A549 (cell line): ENCODE results near the gene PCBP3. TPM values are rescaled to one million over a fixed set of nuclear protein-coding genes. Genes with fewer than 3 reads are reported as not detected.

ENCODE experiments used
- ATAC-seq, 2 experiments: fragments of 200-7000 bp in 1 of 2; fragments of >200 bp in 1 of 2; cut with Nextera tagmentation in 1 of 2; cut with Tn5 transposase in 1 of 2; 3 replicates each; pipeline versions ENCODE4 v1.8.0 to v1.9.1; 2018 to 2020; ENCODE audit warnings: mild to moderate bottlenecking in 1 of 2, moderate library complexity in 1 of 2
- CTCF ChIA-PET: fragments of 300-600 bp; sonication (Branson Sonifier 250); formaldehyde crosslinking; extraction: SDS; loops from one replicate; lab custom pipeline; 2021; ENCODE audit warnings: antibody characterized with exemption, inconsistent platforms; lab: Yijun Ruan, JAX
- POLR2A ChIA-PET: fragments of 350-600 bp; formaldehyde crosslinking; extraction: SDS; loops from one replicate; lab custom pipeline; 2021; ENCODE audit warnings: antibody characterized with exemption, inconsistent platforms; lab: Yijun Ruan, JAX
- DNase-seq, 2 experiments: peaks; one replicate each; pipeline versions ENCODE4 v3.0.0 to v3.0.0-alpha.2; 2011 to 2016; ENCODE audit warnings: low read depth in 1 of 2, low spot score in 1 of 2
- FAIRE-seq: peaks from 2 replicates; lab custom pipeline; 2011; peaks lifted over from hg19 to GRCh38; lab: Jason Lieb, UNC
- H3K27ac ChIP-seq, 2 experiments: fragments of >200 bp; sonication (Bioruptor Twin); formaldehyde crosslinking; 3 replicates each; pipeline ENCODE4 v1.5.1; 2016 to 2017
- H3K4me1 ChIP-seq: fragments of >200 bp; sonication (Bioruptor Twin); formaldehyde crosslinking; 3 replicates; pipeline ENCODE4 v1.6.1; 2016
- H3K4me2 ChIP-seq: fragments of >200 bp; sonication (Bioruptor Twin); formaldehyde crosslinking; 3 replicates; pipeline ENCODE4 v1.6.1; 2016
- H3K4me3 ChIP-seq: fragments of >200 bp; sonication (Bioruptor Twin); formaldehyde crosslinking; 3 replicates; pipeline ENCODE4 v1.5.1; 2016
- H3K9me3 ChIP-seq: fragments of >200 bp; sonication (Bioruptor Twin); formaldehyde crosslinking; 3 replicates; pipeline ENCODE4 v1.6.1; 2016
- ATOH8 ChIP-seq: fragments of 250-450 bp; sonication (Bioruptor Pico); IDR thresholded peaks from 2 replicates; pipeline ENCODE4 v1.5.0; 2020; ENCODE audit warnings: low read depth, mild to moderate bottlenecking, moderate library complexity
- BHLHE40 ChIP-seq: IDR thresholded peaks from 2 replicates; pipeline ENCODE4 v1.6.1; 2012; ENCODE audit warnings: low read depth, low read length, inconsistent platforms
- CBX2 ChIP-seq: fragments of 200-600 bp; sonication (generic); IDR thresholded peaks from 2 replicates; pipeline ENCODE4 v1.6.1; 2016; ENCODE audit warnings: low read depth, mild to moderate bottlenecking, borderline replicate concordance
- CBX8 ChIP-seq: fragments of 200-600 bp; sonication (generic); IDR thresholded peaks from 2 replicates; pipeline ENCODE4 v1.6.1; 2016
- CHD2 ChIP-seq: fragments of 150-350 bp; IDR thresholded peaks from 2 replicates; pipeline ENCODE4 v1.6.1; 2014; ENCODE audit warnings: low read length; ENCODE audit not compliant: partially characterized antibody
- CHD4 ChIP-seq: fragments of 200-600 bp; sonication (generic); IDR thresholded peaks from 2 replicates; pipeline ENCODE4 v1.6.1; 2016; ENCODE audit warnings: antibody characterized with exemption, mild to moderate bottlenecking, borderline replicate concordance
- CTCF ChIP-seq: fragments of >200 bp; sonication (Bioruptor Twin); formaldehyde crosslinking; IDR thresholded peaks from 3 replicates; pipeline ENCODE4 v1.5.1; 2016
- EHF ChIP-seq: fragments of 250-450 bp; sonication (Bioruptor Pico); IDR thresholded peaks from 2 replicates; pipeline ENCODE4 v1.5.0; 2020; ENCODE audit warnings: mild to moderate bottlenecking
- EP300 ChIP-seq, 2 experiments: fragments of >200 bp; sonication (Bioruptor Twin); formaldehyde crosslinking; IDR thresholded peaks; 2 replicates in 1 of 2; 3 replicates in 1 of 2; pipeline ENCODE4 v1.6.1; 2016 to 2017
- FOSB ChIP-seq: fragments of 250-450 bp; sonication (Bioruptor Pico); IDR thresholded peaks from 2 replicates; pipeline ENCODE4 v1.5.0; 2020; ENCODE audit warnings: mild to moderate bottlenecking, moderate library complexity
- FOSL2 ChIP-seq, 2 experiments: fragments of 450-650 bp in 1 of 2; fragments of >200 bp in 1 of 2; sonication (Bioruptor Twin) in 1 of 2; formaldehyde crosslinking; IDR thresholded peaks; 2 replicates each; pipeline versions ENCODE4 v1.5.0 to v1.6.1; 2016 to 2020; ENCODE audit warnings: mild to moderate bottlenecking in 1 of 2, moderate library complexity in 1 of 2
- FOXS1 ChIP-seq: fragments of 250-450 bp; sonication (Bioruptor Pico); IDR thresholded peaks from 2 replicates; pipeline ENCODE4 v1.5.0; 2020; ENCODE audit warnings: mild to moderate bottlenecking, moderate library complexity
- GATA3 ChIP-seq: IDR thresholded peaks from 2 replicates; pipeline ENCODE4 v1.6.1; 2012; ENCODE audit warnings: borderline replicate concordance
- HES2 ChIP-seq: fragments of >200 bp; sonication (Bioruptor Twin); formaldehyde crosslinking; IDR thresholded peaks from 2 replicates; pipeline ENCODE4 v1.6.1; 2016
- HEYL ChIP-seq: fragments of 250-450 bp; sonication (Bioruptor Pico); IDR thresholded peaks from 2 replicates; pipeline ENCODE4 v1.8.0; 2021; ENCODE audit warnings: mild to moderate bottlenecking, moderate library complexity
- HMGXB4 ChIP-seq: fragments of 250-450 bp; sonication (Bioruptor Pico); IDR thresholded peaks from 2 replicates; pipeline ENCODE4 v1.5.0; 2021; ENCODE audit warnings: mild to moderate bottlenecking, moderate library complexity, borderline replicate concordance
- HOXA7 ChIP-seq: fragments of 250-450 bp; sonication (Bioruptor Pico); IDR thresholded peaks from 2 replicates; pipeline ENCODE4 v1.5.0; 2020; ENCODE audit warnings: mild to moderate bottlenecking, moderate library complexity
- HOXB13 ChIP-seq: fragments of 250-450 bp; sonication (Bioruptor Pico); IDR thresholded peaks from 2 replicates; pipeline ENCODE4 v1.5.0; 2020; ENCODE audit warnings: low read depth, mild to moderate bottlenecking, moderate library complexity
- HOXB5 ChIP-seq: fragments of 250-450 bp; sonication (Bioruptor Pico); IDR thresholded peaks from 2 replicates; pipeline ENCODE4 v1.5.0; 2020; ENCODE audit warnings: mild to moderate bottlenecking, moderate library complexity
- MYC ChIP-seq: IDR thresholded peaks from 2 replicates; pipeline ENCODE4 v1.6.1; 2012; ENCODE audit warnings: mild to moderate bottlenecking, inconsistent platforms, low read length, improper control_type of control experiment, borderline replicate concordance
- NR3C1 ChIP-seq: fragments of >200 bp; sonication (Bioruptor Twin); formaldehyde crosslinking; IDR thresholded peaks from 3 replicates; pipeline ENCODE4 v1.6.1; 2017
- PHF8 ChIP-seq: fragments of 200-600 bp; sonication (generic); IDR thresholded peaks from 2 replicates; pipeline ENCODE4 v1.6.1; 2016; ENCODE audit warnings: low read depth, mild to moderate bottlenecking, antibody characterized with exemption, moderate library complexity, borderline replicate concordance
- RARB ChIP-seq: fragments of 250-450 bp; sonication (Bioruptor Pico); IDR thresholded peaks from 2 replicates; pipeline ENCODE4 v1.8.0; 2021; ENCODE audit warnings: mild to moderate bottlenecking, moderate library complexity
- RFX5 ChIP-seq: fragments of 450-650 bp; IDR thresholded peaks from 2 replicates; pipeline ENCODE4 v1.7.1; 2014; ENCODE audit warnings: antibody characterized with exemption, mild to moderate bottlenecking, moderate library complexity
- RNF2 ChIP-seq: fragments of 200-600 bp; sonication (generic); IDR thresholded peaks from 2 replicates; pipeline ENCODE4 v1.6.1; 2016; ENCODE audit warnings: low read depth, mild to moderate bottlenecking, antibody characterized with exemption, moderate library complexity, borderline replicate concordance
- TFCP2L1 ChIP-seq: fragments of 250-450 bp; sonication (Bioruptor Pico); IDR thresholded peaks from 2 replicates; pipeline ENCODE4 v1.5.0; 2021; ENCODE audit warnings: mild to moderate bottlenecking
- USF2 ChIP-seq: fragments of 450-650 bp; IDR thresholded peaks from 2 replicates; pipeline ENCODE4 v1.6.1; 2014; ENCODE audit warnings: antibody characterized with exemption
- ZC3H11A ChIP-seq: fragments of 450-650 bp; IDR thresholded peaks from 2 replicates; pipeline ENCODE4 v1.6.1; 2014; ENCODE audit warnings: antibody characterized with exemption, mild to moderate bottlenecking
- ZFP36 ChIP-seq: fragments of 450-650 bp; IDR thresholded peaks from 2 replicates; pipeline ENCODE4 v1.6.1; 2014; ENCODE audit warnings: borderline replicate concordance; ENCODE audit not compliant: partially characterized antibody
- WGBS: methylation state at CpG from one replicate; pipeline ENCODE4 v1.1.6; 2017; ENCODE audit errors: missing lambda C conversion rate; 5-methylcytosine and 5-hydroxymethylcytosine counted together
- polyA plus RNA-seq, 4 experiments: library from polyadenylated mRNA; depleted of rRNA in 3 of 4; stranded (reverse); fragments of >200 nt; fragmentation: RNase III in 1 of 4; extraction: RNeasy Plus Mini Kit Qiagen cat#74134 plus additional on column Dnase treatment in 1 of 4; gene quantifications; 2 replicates in 3 of 4; 3 replicates in 1 of 4; pipeline ENCODE4 v1.2.3, GENCODE V29; 2011 to 2017

Gene PCBP3
- polyA plus RNA-seq, 2 of the 4 experiments (the other 2 are of a cell fraction): 0.30 to 0.34 TPM

DNA sequence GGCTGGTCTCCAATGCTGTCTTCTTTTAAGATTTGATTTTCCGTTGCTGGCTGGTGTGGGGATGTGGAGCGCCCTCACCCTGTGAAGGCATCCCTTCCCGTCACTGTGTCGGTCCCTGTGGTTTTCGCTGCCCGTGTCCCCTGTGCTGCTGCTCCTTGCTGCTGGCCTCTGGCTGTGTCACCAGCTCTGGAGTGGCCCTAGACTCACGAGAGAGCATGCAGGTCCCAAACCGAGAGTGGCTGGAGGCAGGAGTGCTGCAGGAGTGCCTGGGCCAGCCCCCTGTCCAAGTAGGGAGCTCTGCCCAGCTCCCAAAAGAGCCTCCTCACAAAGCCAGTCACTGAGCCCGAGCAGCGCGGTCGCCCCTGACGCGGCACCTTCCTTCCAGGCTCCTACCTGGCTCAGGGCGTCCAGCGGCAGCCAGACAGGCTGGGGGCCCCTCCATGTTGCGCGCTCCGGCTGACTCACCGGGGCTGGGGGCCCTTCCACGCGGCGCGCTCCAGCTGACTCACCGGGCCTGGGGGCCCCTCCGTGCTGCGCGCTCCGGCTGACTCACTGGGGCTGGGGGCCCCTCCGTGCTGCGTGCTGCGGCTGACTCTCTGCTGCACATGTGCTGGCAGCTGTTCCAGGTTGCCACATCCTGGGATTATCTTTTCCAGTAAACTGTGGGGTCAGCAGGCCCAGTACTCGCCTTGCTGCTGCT lies 231.3 kb downstream of the PCBP3 start:
- ATAC-seq: no peak

GRCh38 chr21:45875416-45875760 lies 231.9 kb downstream of the PCBP3 start:
- ATAC-seq (no peak), FAIRE-seq (no peak), DNase-seq (no peak)
- Histone ChIP-seq H3K27ac (no peak overlapping the region), H3K4me1 (no peaks in the 10 kb centered on the region), H3K9me3 (no peaks in the 10 kb centered on the region), H3K4me2 (no peak overlapping the region), H3K4me3 (no peak overlapping the region)
- POLR2A ChIA-PET: no interaction called here
- CTCF ChIA-PET: no interaction called here
- WGBS: 47% methylated on average over 4 of the region's 6 CpGs
- TF ChIP-seq HOXA7 (CRISPR knock-in tag): no peak
- TF ChIP-seq RFX5: no peak
- TF ChIP-seq USF2: no peak
- TF ChIP-seq CBX2: no peak
- TF ChIP-seq GATA3: no peak
- TF ChIP-seq HOXB13 (CRISPR knock-in tag): no peak
- TF ChIP-seq EP300 (IDR thresholded peaks at IDR 0.05): no peak

More for the DNA sequence above, 231.3 kb downstream of the PCBP3 start:
- no peak overlapping the region for H3K4me2 ChIP-seq
- POLR2A ChIA-PET: no interaction called here
- DNase-seq (no peak), FAIRE-seq (no peak)
- H3K4me3 ChIP-seq: no peak overlapping the region
- WGBS: 77% methylated on average over 14 of the region's 33 CpGs
- H3K4me1 ChIP-seq: no peaks in the 10 kb centered on the region
- H3K27ac ChIP-seq: no peak overlapping the region
- no peaks in the 10 kb centered on the region for H3K9me3 ChIP-seq
- no peak for TF ChIP-seq FOSB
- TF ChIP-seq FOXS1: no peak
- TF ChIP-seq HES2: no peak
- TF ChIP-seq EHF: no peak
- no peak for TF ChIP-seq BHLHE40
- no peak for TF ChIP-seq HOXA7 (CRISPR knock-in tag)
- no peak for TF ChIP-seq CHD2
- no peak for TF ChIP-seq ZFP36
- TF ChIP-seq PHF8: no peak
- no peak for TF ChIP-seq NR3C1
- no peak for TF ChIP-seq CHD4
- TF ChIP-seq HEYL (CRISPR knock-in tag): no peak
- TF ChIP-seq MYC: no peak
- no peak for TF ChIP-seq RFX5
- TF ChIP-seq FOSL2 (IDR thresholded peaks at IDR 0.05): no peak
- no peak for TF ChIP-seq FOSL2 (CRISPR knock-in tag; IDR thresholded peaks at IDR 0.05)
- TF ChIP-seq ZC3H11A: no peak
- no peak for TF ChIP-seq ATOH8 (CRISPR knock-in tag)
- TF ChIP-seq CBX8: no peak
- no peak for TF ChIP-seq HOXB5 (CRISPR knock-in tag)
- CTCF ChIA-PET: interaction anchor here (0.7 kb wide), 1 partner anchor 29 kb away, joined by 3 read pairs; no protein-coding TSS in a partner anchor

DNA sequence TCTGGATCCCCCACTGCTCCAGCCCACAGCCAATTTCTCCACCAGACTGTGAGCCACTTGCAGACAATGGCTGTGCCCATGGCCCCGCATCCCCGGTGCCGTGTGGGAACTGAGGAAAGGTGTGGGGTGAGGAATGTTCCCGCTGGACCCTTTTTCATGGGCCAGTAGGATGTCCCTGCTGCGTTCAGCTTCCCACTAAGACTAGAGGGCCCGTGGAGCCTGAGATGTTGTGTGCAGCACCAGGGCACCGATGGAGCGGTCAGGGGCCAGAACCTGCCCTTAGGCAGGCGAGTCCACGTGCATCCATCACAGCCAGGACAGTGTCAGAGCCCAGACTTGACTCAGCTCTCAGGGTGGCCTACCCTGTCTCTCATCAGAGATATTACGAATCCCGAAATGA lies 232.4 kb downstream of the PCBP3 start:
- DNase-seq: no peak
- H3K4me1 ChIP-seq: no peaks in the 10 kb centered on the region
- no peak overlapping the region for H3K4me3 ChIP-seq
- FAIRE-seq: no peak
- no peak overlapping the region for H3K4me2 ChIP-seq
- TF ChIP-seq NR3C1 (no peak), CTCF (no peak), TFCP2L1 (CRISPR knock-in tag) (no peak), EHF (no peak), RARB (CRISPR knock-in tag) (no peak), PHF8 (no peak), RFX5 (no peak), HMGXB4 (no peak), RNF2 (no peak), HOXA7 (CRISPR knock-in tag) (no peak)
- no peaks in the 10 kb centered on the region for H3K9me3 ChIP-seq
- WGBS: 47% methylated on average over 9 of the region's 12 CpGs
- POLR2A ChIA-PET: no interaction called here
- no peak overlapping the region for H3K27ac ChIP-seq
- CTCF ChIA-PET: no interaction called here
- no peak for ATAC-seq
